Measurements from ENCODE around the gene TMEM212. TPM values are rescaled to one million over a fixed set of nuclear protein-coding genes. Genes with fewer than 3 reads are reported as not detected.
A peak's percentile ranks its signal among the peaks of the same experiment; 100 is the strongest.

TMEM212 gene
- total RNA-seq, 2 experiments from 2014 or later = not detected

GRCh38 chr3:171806200-171807128 is 36.7 kb upstream of the TMEM212 start:
- no peaks in the 10 kb centered on the region for H3K9me3 Mint-ChIP-seq (ENCODE audit: insufficient read depth)
- peaks cover 13% of the 10 kb centered on the region for H3K4me1 Mint-ChIP-seq (ENCODE audit: low read depth)
- H3K36me3 Mint-ChIP-seq (ENCODE audit: low read depth) = no peaks in the 10 kb centered on the region
- DNase-seq = no peak
- H3K27me3 Mint-ChIP-seq (ENCODE audit: low read depth) = peaks cover 41% of the 10 kb centered on the region
- ChIA-PET POLR2A (no interaction called here), CTCF (interaction anchor here (1.1 to 2.0 kb wide), 3 partner anchors 21 to 62 kb away, joined by 4 to 5 read pairs (median 4); no protein-coding TSS in a partner anchor)
- ATAC-seq = no peak
- no peak overlapping the region for H3K4me3 Mint-ChIP-seq
- no peak overlapping the region for H3K27ac Mint-ChIP-seq

- Mint-ChIP-seq H3K9me3 (ENCODE audit: insufficient read depth) (no peaks in the 10 kb centered on the region), H3K27ac (no peak overlapping the region), H3K4me1 (ENCODE audit: low read depth) (peaks cover 13% of the 10 kb centered on the region), H3K4me3 (no peak overlapping the region), H3K27me3 (ENCODE audit: low read depth) (peaks cover 40% of the 10 kb centered on the region), H3K36me3 (ENCODE audit: low read depth) (no peaks in the 10 kb centered on the region)
- CTCF ChIA-PET = interaction anchor here (1.1 to 2.0 kb wide), 2 partner anchors 20 to 61 kb away, joined by 4 to 5 read pairs; no protein-coding TSS in a partner anchor
- DNase-seq = no peak
- no peak for ATAC-seq
- POLR2A ChIA-PET = no interaction called here
Observed at GRCh38 chr3:171807129-171807675, 35.9 kb upstream of the TMEM212 start.

GRCh38 chr3:171807806-171808205 is 35.3 kb upstream of the TMEM212 start:
- Mint-ChIP-seq H3K4me1 (ENCODE audit: low read depth) (peaks cover 13% of the 10 kb centered on the region), H3K27me3 (ENCODE audit: low read depth) (peaks cover 36% of the 10 kb centered on the region)
- POLR2A ChIA-PET = no interaction called here

GRCh38 chr3:171809611-171809860 is 33.6 kb upstream of the TMEM212 start:
- CTCF ChIA-PET = no interaction called here

More at GRCh38 chr3:171807806-171808205, 35.3 kb upstream of the TMEM212 start:
- Mint-ChIP-seq H3K9me3 (ENCODE audit: insufficient read depth) (no peaks in the 10 kb centered on the region), H3K27ac (no peak overlapping the region), H3K4me3 (no peak overlapping the region), H3K36me3 (ENCODE audit: low read depth) (no peaks in the 10 kb centered on the region)
- CTCF ChIA-PET = no interaction called here
- no peak for ATAC-seq
- no peak for DNase-seq

GRCh38 chr3:171809861-171810628 is 33.1 kb upstream of the TMEM212 start, which contains the start of gene PLD1:
Gene PLD1 (minus strand): TSS chr3:171810483. CDS start chr3:171738051, 72,432 bp downstream.
- CTCF ChIA-PET = interaction anchor here (0.8 to 1.1 kb wide), 2 partner anchors 20 to 532 kb away, joined by 3 read pairs; no protein-coding TSS in a partner anchor
- peaks cover 31% of the 10 kb centered on the region for H3K27me3 Mint-ChIP-seq (ENCODE audit: low read depth)
- DNase-seq = peak; percentile 64
- peak within 1 kb of the TSS; percentile 77 for H3K4me3 Mint-ChIP-seq
- H3K4me1 Mint-ChIP-seq (ENCODE audit: low read depth) = peaks cover 13% of the 10 kb centered on the region
- H3K36me3 Mint-ChIP-seq (ENCODE audit: low read depth) = no peaks in the 10 kb centered on the region
- H3K9me3 Mint-ChIP-seq (ENCODE audit: insufficient read depth) = no peaks in the 10 kb centered on the region
- POLR2A ChIA-PET = no interaction called here
- H3K27ac Mint-ChIP-seq = peak within 1 kb of the TSS; percentile 39
- ATAC-seq = peak; percentile 91

More at GRCh38 chr3:171809611-171809860, 33.6 kb upstream of the TMEM212 start:
- Mint-ChIP-seq H3K27me3 (ENCODE audit: low read depth) (peaks cover 31% of the 10 kb centered on the region), H3K4me3 (peak overlapping the region; percentile 77), H3K4me1 (ENCODE audit: low read depth) (peaks cover 13% of the 10 kb centered on the region), H3K9me3 (ENCODE audit: insufficient read depth) (no peaks in the 10 kb centered on the region), H3K36me3 (ENCODE audit: low read depth) (no peaks in the 10 kb centered on the region), H3K27ac (peak overlapping the region; percentile 39)
- no peak for DNase-seq
- peak; percentile 15 for ATAC-seq
- POLR2A ChIA-PET = no interaction called here

GRCh38 chr3:171810629-171811294 is 32.4 kb upstream of the TMEM212 start:
- DNase-seq (no peak), ATAC-seq (no peak)
- POLR2A ChIA-PET = no interaction called here
- H3K36me3 Mint-ChIP-seq (ENCODE audit: low read depth) = no peaks in the 10 kb centered on the region
- no peak overlapping the region for H3K27ac Mint-ChIP-seq
- peaks cover 13% of the 10 kb centered on the region for H3K4me1 Mint-ChIP-seq (ENCODE audit: low read depth)
- peak overlapping the region; percentile 66 for H3K4me3 Mint-ChIP-seq
- peaks cover 31% of the 10 kb centered on the region for H3K27me3 Mint-ChIP-seq (ENCODE audit: low read depth)
- CTCF ChIA-PET = interaction anchor here (0.8 to 1.1 kb wide), 2 partner anchors 19 to 531 kb away, joined by 3 read pairs; no protein-coding TSS in a partner anchor
- H3K9me3 Mint-ChIP-seq (ENCODE audit: insufficient read depth) = no peaks in the 10 kb centered on the region

GRCh38 chr3:171811295-171811912 is 31.7 kb upstream of the TMEM212 start:
- Mint-ChIP-seq H3K36me3 (ENCODE audit: low read depth) (no peaks in the 10 kb centered on the region), H3K27me3 (ENCODE audit: low read depth) (peaks cover 31% of the 10 kb centered on the region), H3K4me1 (ENCODE audit: low read depth) (peaks cover 13% of the 10 kb centered on the region), H3K4me3 (no peak overlapping the region), H3K9me3 (ENCODE audit: insufficient read depth) (no peaks in the 10 kb centered on the region), H3K27ac (no peak overlapping the region)
- ATAC-seq (no peak), DNase-seq (no peak)
- CTCF ChIA-PET = interaction anchor here (0.9 kb wide), 1 partner anchor 521 kb away, joined by 3 read pairs; no protein-coding TSS in a partner anchor
- POLR2A ChIA-PET = no interaction called here

GRCh38 chr3:171811913-171812335 is 31.2 kb upstream of the TMEM212 start:
- CTCF ChIA-PET = interaction anchor here (0.9 kb wide), 1 partner anchor 520 kb away, joined by 3 read pairs; no protein-coding TSS in a partner anchor
- peaks cover 29% of the 10 kb centered on the region for H3K27me3 Mint-ChIP-seq (ENCODE audit: low read depth)
- H3K27ac Mint-ChIP-seq = no peak overlapping the region
- H3K36me3 Mint-ChIP-seq (ENCODE audit: low read depth) = no peaks in the 10 kb centered on the region
- DNase-seq = no peak
- H3K4me3 Mint-ChIP-seq = no peak overlapping the region
- H3K9me3 Mint-ChIP-seq (ENCODE audit: insufficient read depth) = no peaks in the 10 kb centered on the region
- POLR2A ChIA-PET = no interaction called here
- peaks cover 13% of the 10 kb centered on the region for H3K4me1 Mint-ChIP-seq (ENCODE audit: low read depth)
- ATAC-seq = no peak

GRCh38 chr3:171812811-171813210 is 30.3 kb upstream of the TMEM212 start:
- DNase-seq = no peak
- CTCF ChIA-PET = no interaction called here
- POLR2A ChIA-PET = no interaction called here
- H3K9me3 Mint-ChIP-seq (ENCODE audit: insufficient read depth) = no peaks in the 10 kb centered on the region
- ATAC-seq = no peak
- peaks cover 26% of the 10 kb centered on the region for H3K27me3 Mint-ChIP-seq (ENCODE audit: low read depth)
- no peak overlapping the region for H3K4me3 Mint-ChIP-seq
- H3K36me3 Mint-ChIP-seq (ENCODE audit: low read depth) = no peaks in the 10 kb centered on the region
- no peak overlapping the region for H3K27ac Mint-ChIP-seq
- H3K4me1 Mint-ChIP-seq (ENCODE audit: low read depth) = peaks cover 13% of the 10 kb centered on the region

- no peak overlapping the region for H3K27ac Mint-ChIP-seq
- DNase-seq (no peak), ATAC-seq (no peak)
- H3K4me1 Mint-ChIP-seq (ENCODE audit: low read depth) = peaks cover 13% of the 10 kb centered on the region
- ChIA-PET POLR2A (no interaction called here), CTCF (no interaction called here)
- no peaks in the 10 kb centered on the region for H3K36me3 Mint-ChIP-seq (ENCODE audit: low read depth)
- peaks cover 25% of the 10 kb centered on the region for H3K27me3 Mint-ChIP-seq (ENCODE audit: low read depth)
- no peaks in the 10 kb centered on the region for H3K9me3 Mint-ChIP-seq (ENCODE audit: insufficient read depth)
- H3K4me3 Mint-ChIP-seq = no peak overlapping the region
Observed at GRCh38 chr3:171813278-171813896, 29.8 kb upstream of the TMEM212 start.
